HAP-1 (cell line): ENCODE data around the gene SELENOF.

Source experiments
- DNase-seq, 2 experiments: peaks; one replicate each; pipeline ENCODE4 v3.0.0-alpha.2; 2016 to 2020; ENCODE audit warnings: low spot score in 2 of 2
- H3K27me3 ChIP-seq: fragments of 250-450 bp; sonication (Bioruptor Pico); 2 replicates; pipeline ENCODE4 v1.5.1; 2020; ENCODE audit warnings: low read depth, mild to moderate bottlenecking, moderate library complexity
- H3K36me3 ChIP-seq: fragments of 250-450 bp; sonication (Bioruptor Pico); replicated peaks from 2 replicates; pipeline ENCODE4 v1.5.1; 2020; ENCODE audit warnings: mild to moderate bottlenecking
- H3K4me1 ChIP-seq: fragments of 250-450 bp; sonication (Bioruptor Pico); 2 replicates; pipeline ENCODE4 v1.5.1; 2020; ENCODE audit warnings: mild to moderate bottlenecking
- H3K4me3 ChIP-seq: fragments of 250-450 bp; sonication (Bioruptor Pico); 2 replicates; pipeline ENCODE4 v1.5.1; 2020; ENCODE audit warnings: mild to moderate bottlenecking, moderate library complexity
- H3K9me3 ChIP-seq: fragments of 250-450 bp; sonication (Bioruptor Pico); 2 replicates; pipeline ENCODE4 v1.5.1; 2020; ENCODE audit warnings: mild to moderate bottlenecking, moderate library complexity
- in situ Hi-C: fragments of 300-500 bp; cut with MboI; formaldehyde crosslinking; loops from 3 replicates; pipeline ENCODE4 v1.14.3; 2020; ENCODE audit warnings: low sequenced_read_pairs, inconsistent platforms, mixed read lengths

The SELENOF gene

GRCh38 chr1:86861424-86861823, 52.5 kb downstream of the SELENOF start:
- DNase-seq = peak in 1 of 2 experiments; percentile 43
- Histone ChIP-seq H3K4me1 (peaks cover 48% of the 10 kb centered on the region), H3K27me3 (no peaks in the 10 kb centered on the region), H3K36me3 (no peaks in the 10 kb centered on the region; the same call in 1 of the 2 replicates), H3K4me3 (no peak overlapping the region), H3K9me3 (no peaks in the 10 kb centered on the region)
- in situ Hi-C loops = no loop called here

DNA sequence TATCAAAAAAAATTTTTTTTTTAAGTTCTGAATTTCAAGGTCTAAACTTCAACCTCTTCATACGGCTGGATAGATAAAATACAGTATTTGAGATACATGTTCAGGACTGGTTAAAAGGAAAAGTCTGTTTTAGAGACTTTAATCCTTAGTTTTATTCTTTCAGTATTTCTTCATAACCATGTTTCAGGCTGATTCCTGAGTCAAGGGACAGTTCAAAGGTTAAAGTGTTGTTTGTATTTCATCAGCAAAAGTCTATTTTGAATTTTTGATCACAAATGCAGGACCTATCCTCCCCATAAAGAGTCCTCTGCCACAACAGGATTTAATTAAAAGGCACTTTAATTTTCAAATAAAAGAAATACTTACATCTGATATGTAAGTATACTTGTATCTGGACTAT, 53.5 kb downstream of the SELENOF start:
- Histone ChIP-seq H3K4me1 (peaks cover 48% of the 10 kb centered on the region), H3K36me3 (no peaks in the 10 kb centered on the region; the same call in 1 of the 2 replicates), H3K27me3 (no peaks in the 10 kb centered on the region), H3K9me3 (no peaks in the 10 kb centered on the region), H3K4me3 (no peak overlapping the region)
- no peak for DNase-seq
- in situ Hi-C loops = no loop called here

DNA sequence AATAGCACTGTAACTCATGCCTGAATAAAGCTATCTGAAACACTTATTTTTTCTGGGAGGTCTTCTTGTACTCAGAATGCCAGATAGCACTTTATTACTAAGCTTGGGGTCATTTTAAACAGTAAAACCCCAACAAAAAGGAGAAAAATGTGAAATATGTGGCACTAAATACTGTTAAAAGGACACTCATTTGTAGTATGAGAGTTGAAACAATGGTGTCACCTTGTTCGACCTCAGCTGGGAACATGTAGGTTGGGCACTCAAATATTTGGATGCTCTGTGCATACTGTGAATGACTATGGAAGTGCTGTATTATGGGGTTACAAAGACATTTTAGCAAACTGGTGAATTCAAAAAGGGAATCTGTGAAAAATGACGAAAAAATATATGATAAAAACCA, 53.9 kb downstream of the SELENOF start:
- Histone ChIP-seq H3K4me1 (peaks cover 48% of the 10 kb centered on the region), H3K27me3 (no peaks in the 10 kb centered on the region), H3K36me3 (no peaks in the 10 kb centered on the region; the same call in 1 of the 2 replicates), H3K9me3 (no peaks in the 10 kb centered on the region), H3K4me3 (no peak overlapping the region)
- DNase-seq = peak; percentile 40 to 58
- in situ Hi-C loops = no loop called here

GRCh38 chr1:86858524-86859261, 55.2 kb downstream of the SELENOF start:
- Histone ChIP-seq H3K9me3 (no peaks in the 10 kb centered on the region), H3K36me3 (no peaks in the 10 kb centered on the region; the same call in 1 of the 2 replicates), H3K4me3 (no peak overlapping the region), H3K27me3 (no peaks in the 10 kb centered on the region), H3K4me1 (peaks cover 48% of the 10 kb centered on the region)
- no peak for DNase-seq
- in situ Hi-C loops = no loop called here

- no peaks in the 10 kb centered on the region for H3K9me3 ChIP-seq
- in situ Hi-C loops = no loop called here
- no peak overlapping the region for H3K4me3 ChIP-seq
- no peaks in the 10 kb centered on the region for H3K27me3 ChIP-seq
- DNase-seq = no peak
- H3K36me3 ChIP-seq = no peaks in the 10 kb centered on the region; the same call in 1 of the 2 replicates
- H3K4me1 ChIP-seq = peaks cover 29% of the 10 kb centered on the region
These were observed 57.7 kb downstream of the SELENOF start for GRCh38 chr1:86856196-86856595.

DNA sequence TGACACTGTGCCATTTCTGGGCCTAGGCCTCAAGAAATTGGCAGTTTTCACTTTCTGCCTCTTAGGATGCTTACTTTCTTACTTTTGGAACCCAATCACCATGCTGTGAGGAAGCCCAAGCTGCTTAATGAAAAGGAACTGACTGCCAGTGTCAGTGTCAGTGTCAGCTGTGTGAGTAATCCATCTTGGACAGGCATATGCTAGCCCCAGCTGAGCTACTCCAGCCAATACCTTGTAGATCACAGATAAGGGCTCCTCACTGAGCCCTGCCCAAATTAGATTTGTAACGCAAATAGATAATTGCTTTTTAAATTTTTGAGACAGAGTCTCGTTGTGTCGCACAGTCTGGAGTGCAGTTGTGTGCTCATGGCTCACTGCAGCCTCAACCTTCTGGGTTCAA, 59.6 kb downstream of the SELENOF start:
- H3K36me3 ChIP-seq = no peaks in the 10 kb centered on the region; the same call in 1 of the 2 replicates

DNA sequence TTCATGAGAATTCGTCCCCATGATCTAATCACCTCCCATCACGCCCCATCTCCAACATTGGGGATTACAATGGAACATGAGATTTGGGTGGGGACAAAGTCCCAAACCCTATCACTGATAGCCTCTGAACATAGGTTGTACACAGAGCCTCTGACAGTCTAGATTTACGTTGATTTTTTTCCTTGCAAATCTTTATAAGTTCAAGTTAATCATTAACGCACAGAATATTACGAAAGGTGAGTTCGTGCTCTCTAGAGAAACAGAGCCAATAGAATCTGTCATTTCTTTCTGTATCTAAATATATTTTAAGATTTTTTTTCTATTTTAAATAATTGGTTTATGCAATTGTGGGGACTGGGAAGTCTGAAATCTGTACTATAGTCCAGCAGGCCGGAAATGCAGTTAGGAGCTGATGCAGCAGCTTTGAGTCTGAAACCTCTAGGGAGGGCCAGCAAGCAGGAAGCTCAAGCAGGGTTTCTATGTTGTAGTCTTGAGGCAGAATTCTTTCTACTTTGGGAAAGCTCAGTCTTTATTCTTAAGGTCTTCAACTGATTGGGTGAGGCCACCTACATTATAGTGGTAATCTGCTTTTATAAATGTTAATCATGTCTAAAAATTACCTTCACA, 61.0 kb downstream of the SELENOF start:
- DNase-seq = no peak

More for the DNA sequence above, 59.6 kb downstream of the SELENOF start:
- H3K4me3 ChIP-seq = no peak overlapping the region
- H3K27me3 ChIP-seq = no peaks in the 10 kb centered on the region
- H3K9me3 ChIP-seq = no peaks in the 10 kb centered on the region
- H3K4me1 ChIP-seq = peaks cover 13% of the 10 kb centered on the region; the same call in 1 of the 2 replicates
- no peak for DNase-seq
- in situ Hi-C loops = no loop called here

GRCh38 chr1:86852289-86852688, 61.6 kb downstream of the SELENOF start:
- H3K36me3 ChIP-seq = no peaks in the 10 kb centered on the region
- no peaks in the 10 kb centered on the region for H3K27me3 ChIP-seq
- in situ Hi-C loops = no loop called here
- no peaks in the 10 kb centered on the region for H3K4me1 ChIP-seq
- no peak overlapping the region for H3K4me3 ChIP-seq
- no peak for DNase-seq
- H3K9me3 ChIP-seq = no peaks in the 10 kb centered on the region

More for the DNA sequence above, 61.0 kb downstream of the SELENOF start:
- in situ Hi-C loops = no loop called here
- peaks cover 4% of the 10 kb centered on the region; the same call in 1 of the 2 replicates for H3K4me1 ChIP-seq
- no peak overlapping the region for H3K4me3 ChIP-seq
- H3K36me3 ChIP-seq = no peaks in the 10 kb centered on the region
- H3K9me3 ChIP-seq = no peaks in the 10 kb centered on the region
- H3K27me3 ChIP-seq = no peaks in the 10 kb centered on the region

GRCh38 chr1:86849756-86850155, 64.2 kb downstream of the SELENOF start:
- DNase-seq = no peak
- Histone ChIP-seq H3K9me3 (no peaks in the 10 kb centered on the region), H3K4me1 (no peaks in the 10 kb centered on the region), H3K4me3 (no peak overlapping the region), H3K36me3 (no peaks in the 10 kb centered on the region), H3K27me3 (no peaks in the 10 kb centered on the region)
- in situ Hi-C loops = no loop called here

DNA sequence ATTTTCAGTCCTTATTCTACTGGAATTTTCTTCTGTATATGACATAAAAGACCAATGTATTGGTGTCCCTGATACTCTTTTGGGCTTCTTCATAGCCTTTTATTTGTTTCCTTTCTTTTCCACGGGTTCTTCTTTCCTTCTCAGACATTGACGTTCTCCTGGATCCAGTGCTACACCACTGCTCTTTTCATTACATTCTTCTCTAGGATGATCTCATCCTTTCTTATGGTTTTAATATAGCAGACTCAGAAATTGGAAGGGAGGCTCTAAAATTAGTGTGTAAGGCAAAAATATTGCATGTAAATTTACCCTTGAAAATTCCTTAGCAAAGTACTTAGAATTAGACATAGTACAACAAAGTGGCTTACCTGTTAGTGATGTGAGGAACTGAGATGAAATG, 65.3 kb downstream of the SELENOF start:
- Histone ChIP-seq H3K36me3 (no peaks in the 10 kb centered on the region), H3K4me1 (no peaks in the 10 kb centered on the region), H3K4me3 (no peak overlapping the region), H3K9me3 (no peaks in the 10 kb centered on the region), H3K27me3 (no peaks in the 10 kb centered on the region)
- no peak for DNase-seq
- in situ Hi-C loops = no loop called here

DNA sequence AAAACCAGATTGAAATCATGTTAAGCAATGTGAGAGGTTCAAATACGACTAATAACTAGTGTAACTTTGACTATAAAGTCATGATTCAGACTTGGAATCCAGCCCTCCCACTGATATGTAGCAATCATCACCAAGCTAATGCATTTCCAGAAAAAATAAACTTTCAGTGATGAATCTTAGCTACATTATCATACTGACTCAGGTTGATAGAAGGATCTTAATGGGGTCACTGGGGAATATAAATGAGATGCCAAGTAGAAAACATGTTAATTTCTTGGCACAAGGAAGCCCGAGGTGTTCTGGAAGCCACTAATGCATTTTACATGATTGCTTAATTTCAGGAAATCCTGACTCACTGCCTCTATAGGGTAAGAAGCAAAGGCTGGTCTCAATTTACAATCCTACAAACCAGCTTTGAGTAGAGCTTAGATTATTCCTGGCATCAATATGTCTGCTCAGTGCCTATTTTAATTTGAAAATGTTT, 67.7 kb downstream of the SELENOF start:
- no peak for DNase-seq
- no peaks in the 10 kb centered on the region for H3K4me1 ChIP-seq
- in situ Hi-C loops = no loop called here
- H3K4me3 ChIP-seq = no peak overlapping the region
- no peaks in the 10 kb centered on the region for H3K27me3 ChIP-seq
- H3K9me3 ChIP-seq = no peaks in the 10 kb centered on the region
- no peaks in the 10 kb centered on the region for H3K36me3 ChIP-seq

DNA sequence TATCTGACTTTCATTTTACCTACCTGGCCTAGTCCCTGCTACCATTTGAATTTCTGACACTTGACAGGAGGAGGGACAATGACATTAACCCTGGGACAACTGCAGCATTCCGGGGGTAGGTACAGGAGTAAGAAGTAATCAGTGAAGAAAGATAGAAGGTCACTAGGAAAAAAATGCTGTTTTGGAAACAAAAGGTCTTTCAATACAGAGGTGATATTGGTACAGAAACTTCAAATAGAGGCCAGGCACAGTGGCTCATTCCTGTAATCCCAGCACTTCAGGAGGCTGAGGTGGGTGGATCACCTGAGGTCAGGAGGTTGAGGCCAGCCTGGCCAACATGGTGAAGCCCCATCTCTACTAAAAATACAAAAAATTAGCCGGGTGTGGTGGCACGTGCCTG, 68.4 kb downstream of the SELENOF start:
- H3K9me3 ChIP-seq = no peaks in the 10 kb centered on the region
- no peaks in the 10 kb centered on the region for H3K36me3 ChIP-seq
- H3K4me3 ChIP-seq = no peak overlapping the region
- no peaks in the 10 kb centered on the region for H3K27me3 ChIP-seq
- H3K4me1 ChIP-seq = no peaks in the 10 kb centered on the region
- in situ Hi-C loops = no loop called here
- no peak for DNase-seq

DNA sequence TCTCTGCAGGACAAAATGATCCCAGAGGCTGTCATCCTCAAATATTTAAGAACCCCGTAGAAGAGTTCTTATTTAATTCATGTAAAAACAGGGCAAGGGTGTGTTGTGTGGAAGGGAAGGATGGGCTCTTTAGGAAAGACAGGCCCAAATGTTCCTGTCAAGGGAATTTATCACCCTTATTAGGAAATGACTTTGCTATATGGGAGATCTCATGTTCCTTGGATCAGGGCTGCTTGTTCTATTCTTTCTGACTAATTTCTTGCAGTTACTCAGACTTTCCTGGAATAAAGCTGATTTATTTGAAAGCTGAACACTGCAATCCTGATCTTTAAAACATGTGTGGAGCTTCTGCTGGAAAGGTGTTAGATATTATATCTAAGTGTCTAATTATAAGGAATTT, 72.8 kb downstream of the SELENOF start:
- no peaks in the 10 kb centered on the region for H3K9me3 ChIP-seq
- in situ Hi-C loops = no loop called here
- DNase-seq = no peak
- H3K36me3 ChIP-seq = no peaks in the 10 kb centered on the region
- no peaks in the 10 kb centered on the region for H3K4me1 ChIP-seq
- H3K4me3 ChIP-seq = no peak overlapping the region
- no peaks in the 10 kb centered on the region for H3K27me3 ChIP-seq
